H9 (cell line): Measurements from ENCODE around the gene NDUFB11. TPM values are rescaled to one million over a fixed set of nuclear protein-coding genes. Genes with fewer than 3 reads are reported as not detected.

Source experiments
- DNase-seq: peaks from one replicate; pipeline ENCODE4 v3.0.0-alpha.2; 2017
- H2AFZ ChIP-seq: one replicate; pipeline ENCODE4 v1.6.1; 2013; ENCODE audit warnings: mild to moderate bottlenecking, low read length, control low read depth, moderate library complexity
- H2AK5ac ChIP-seq: 2 replicates; pipeline ENCODE4 v1.6.1; 2013; ENCODE audit warnings: low read length, control low read depth, mixed read lengths; ENCODE audit not compliant: insufficient read length
- H2BK120ac ChIP-seq: one replicate; pipeline ENCODE4 v1.6.1; 2013; ENCODE audit warnings: low read depth, mild to moderate bottlenecking, low read length, control low read depth, inconsistent platforms; ENCODE audit not compliant: poor library complexity, severe bottlenecking
- H2BK12ac ChIP-seq: 2 replicates; pipeline ENCODE4 v1.6.1; 2013; ENCODE audit warnings: low read length, control low read depth, mixed read lengths, low read depth; ENCODE audit not compliant: insufficient read length
- H2BK15ac ChIP-seq: 2 replicates; pipeline ENCODE4 v1.6.1; 2013; ENCODE audit warnings: low read depth, low read length, control low read depth
- H2BK20ac ChIP-seq: one replicate; pipeline ENCODE4 v1.6.1; 2013; ENCODE audit warnings: low read depth, mild to moderate bottlenecking, low read length, control low read depth, inconsistent platforms; ENCODE audit not compliant: poor library complexity, severe bottlenecking
- H2BK5ac ChIP-seq: 2 replicates; pipeline ENCODE4 v1.6.1; 2013; ENCODE audit warnings: low read length, control low read depth, mixed read lengths; ENCODE audit not compliant: insufficient read length
- H3K14ac ChIP-seq: 2 replicates; pipeline ENCODE4 v1.6.1; 2013; ENCODE audit warnings: low read length, control low read depth; ENCODE audit not compliant: insufficient read depth
- H3K18ac ChIP-seq: 2 replicates; pipeline ENCODE4 v1.6.1; 2013; ENCODE audit warnings: low read depth, mild to moderate bottlenecking, mixed read lengths, low read length, control low read depth; ENCODE audit not compliant: insufficient read length
- H3K23ac ChIP-seq: 2 replicates; pipeline ENCODE4 v1.6.1; 2013; ENCODE audit warnings: low read length, control low read depth, mixed read lengths, low read depth; ENCODE audit not compliant: insufficient read length
- H3K23me2 ChIP-seq: 2 replicates; pipeline ENCODE4 v1.6.1; 2013; ENCODE audit warnings: low read depth, mild to moderate bottlenecking, mixed read lengths, low read length, control low read depth; ENCODE audit not compliant: insufficient read length, poor library complexity, severe bottlenecking
- H3K27ac ChIP-seq: 2 replicates; pipeline ENCODE4 v1.5.1; 2013; ENCODE audit warnings: low read length, control low read depth, mixed read lengths, low read depth; ENCODE audit not compliant: insufficient read length
- H3K27me3 ChIP-seq: 2 replicates; pipeline ENCODE4 v1.6.1; 2013; ENCODE audit warnings: low read length, control low read depth, inconsistent platforms; ENCODE audit not compliant: insufficient read depth
- H3K4ac ChIP-seq: 2 replicates; pipeline ENCODE4 v1.6.1; 2013; ENCODE audit warnings: low read depth, mild to moderate bottlenecking, control low read depth, inconsistent platforms, low read length, moderate library complexity
- H3K4me1 ChIP-seq: 2 replicates; pipeline ENCODE4 v1.6.1; 2013; ENCODE audit warnings: low read length, control low read depth, inconsistent platforms; ENCODE audit not compliant: insufficient read depth
- H3K4me2 ChIP-seq: 2 replicates; pipeline ENCODE4 v1.6.1; 2013; ENCODE audit warnings: low read length, control low read depth, mixed read lengths; ENCODE audit not compliant: insufficient read length, insufficient read depth
- H3K56ac ChIP-seq: 2 replicates; pipeline ENCODE4 v1.6.1; 2013; ENCODE audit warnings: low read depth, mild to moderate bottlenecking, mixed read lengths, low read length, control low read depth; ENCODE audit not compliant: insufficient read length
- H3K79me1 ChIP-seq: 2 replicates; pipeline ENCODE4 v1.6.1; 2013; ENCODE audit warnings: low read depth, mild to moderate bottlenecking, moderate library complexity, low read length, control low read depth, inconsistent platforms; ENCODE audit not compliant: insufficient read depth, poor library complexity, severe bottlenecking
- H3K79me2 ChIP-seq: 2 replicates; pipeline ENCODE4 v1.6.1; 2013; ENCODE audit warnings: low read length, control low read depth, inconsistent platforms; ENCODE audit not compliant: insufficient read depth
- H3K9ac ChIP-seq: 2 replicates; pipeline ENCODE4 v1.6.1; 2013; ENCODE audit warnings: low read length, control low read depth, mixed read lengths; ENCODE audit not compliant: insufficient read length; ENCODE audit errors: extremely low read depth
- H3K9me3 ChIP-seq: one replicate; pipeline ENCODE4 v1.6.1; 2013; ENCODE audit warnings: low read depth, low read length, inconsistent platforms; ENCODE audit not compliant: control insufficient read depth
- H3T11ph ChIP-seq: one replicate; pipeline ENCODE4 v1.6.1; 2013; ENCODE audit warnings: mild to moderate bottlenecking, low read length, control low read depth, inconsistent platforms
- H4K20me1 ChIP-seq: one replicate; pipeline ENCODE4 v1.6.1; 2013; ENCODE audit not compliant: control insufficient read depth, insufficient read length, insufficient read depth
- H4K5ac ChIP-seq: 2 replicates; pipeline ENCODE4 v1.6.1; 2013; ENCODE audit warnings: low read depth, mild to moderate bottlenecking, mixed read lengths, low read length, control low read depth; ENCODE audit not compliant: insufficient read length
- H4K8ac ChIP-seq: replicated peaks from 2 replicates; pipeline ENCODE4 v1.6.1; 2013; ENCODE audit warnings: low read length, control low read depth, mixed read lengths, low read depth; ENCODE audit not compliant: insufficient read length
- H4K91ac ChIP-seq: 2 replicates; pipeline ENCODE4 v1.6.1; 2013; ENCODE audit warnings: low read depth, mild to moderate bottlenecking, moderate library complexity, mixed read lengths, low read length, control low read depth; ENCODE audit not compliant: insufficient read length
- H3K27ac Mint-ChIP-seq, 3 experiments: 2 replicates in 2 of 3; 3 replicates in 1 of 3; pipeline ENCODE4 v1.8.0; 2020 to 2021; ENCODE audit warnings: mixed read lengths in 3 of 3, mild to moderate bottlenecking in 1 of 3, moderate library complexity in 1 of 3
- H3K27me3 Mint-ChIP-seq: 2 replicates; pipeline ENCODE4 v1.8.0; 2021; ENCODE audit warnings: low read depth, mild to moderate bottlenecking, moderate library complexity, mixed read lengths
- H3K36me3 Mint-ChIP-seq, 3 experiments: 2 replicates in 2 of 3; 3 replicates in 1 of 3; pipeline ENCODE4 v1.8.0; 2020 to 2021; ENCODE audit warnings: low read depth in 3 of 3, mixed read lengths in 3 of 3; ENCODE audit not compliant: insufficient read depth in 1 of 3
- H3K4me1 Mint-ChIP-seq, 2 experiments: 2 replicates each; pipeline ENCODE4 v1.8.0; 2020; ENCODE audit warnings: mixed read lengths in 2 of 2
- H3K4me3 Mint-ChIP-seq, 2 experiments: 2 replicates in 1 of 2; 3 replicates in 1 of 2; pipeline ENCODE4 v1.8.0; 2020 to 2021; ENCODE audit warnings: mild to moderate bottlenecking in 2 of 2, mixed read lengths in 2 of 2, moderate library complexity in 1 of 2
- H3K9me3 Mint-ChIP-seq, 2 experiments: 2 replicates in 1 of 2; 3 replicates in 1 of 2; pipeline ENCODE4 v1.8.0; 2020; ENCODE audit warnings: mild to moderate bottlenecking in 2 of 2, mixed read lengths in 2 of 2, moderate library complexity in 1 of 2
- CTCF ChIP-seq: fragments of 200-600 bp; sonication (generic); conservative IDR thresholded peaks from 3 replicates; pipeline ENCODE4 v1.8.0; 2021; ENCODE audit warnings: antibody characterized with exemption, mild to moderate bottlenecking
- WGBS: extraction: QIAGEN DNeasy Blood & Tissue Kit; methylation state at CpG from one replicate; pipeline ENCODE4 v1.1.7; 2013; ENCODE audit warnings: missing lambda C conversion rate, low lambda C conversion rate, mixed read lengths; ENCODE audit not compliant: insufficient read length; ENCODE audit errors: extremely low coverage; 5-methylcytosine and 5-hydroxymethylcytosine counted together
- total RNA-seq: library from RNA; stranded (reverse); gene quantifications from 2 replicates; pipeline ENCODE4 v1.2.1, GENCODE V29; 2021

The NDUFB11 gene
- total RNA-seq, 1 experiment from 2014 or later: 100 TPM

- H3T11ph ChIP-seq: no peak overlapping the region
- H3K27ac ChIP-seq: no peak overlapping the region
- no peak overlapping the region for H2AFZ ChIP-seq
- H3K23ac ChIP-seq: no peak overlapping the region
- no peak overlapping the region for H3K56ac ChIP-seq
- no peak overlapping the region for H3K14ac ChIP-seq
- no peak overlapping the region for H2BK120ac ChIP-seq
- peak; percentile 52 for DNase-seq
- no peaks in the 10 kb centered on the region for H4K20me1 ChIP-seq
- no peaks in the 10 kb centered on the region for H3K4me1 ChIP-seq
- no peaks in the 10 kb centered on the region for H3K27me3 ChIP-seq
- H2BK12ac ChIP-seq: no peak overlapping the region
- H2AK5ac ChIP-seq: no peak overlapping the region
- no peak overlapping the region for H2BK5ac ChIP-seq
- no peak overlapping the region for H4K91ac ChIP-seq
- peaks cover 17 to 41% (median 36%) of the 10 kb centered on the region in 3 experiments for H3K36me3 Mint-ChIP-seq
- H3K18ac ChIP-seq: no peak overlapping the region
- H3K4me2 ChIP-seq: no peak overlapping the region
- no CpG with 5 or more reads among the region's 4 CpGs for WGBS
- no peak overlapping the region for H4K5ac ChIP-seq
- no peaks in the 10 kb centered on the region for H3K79me1 ChIP-seq
- peaks cover 37 to 66% of the 10 kb centered on the region in 2 experiments for H3K9me3 Mint-ChIP-seq
- no peak overlapping the region for H3K9ac ChIP-seq
- H2BK20ac ChIP-seq: no peak overlapping the region
- H3K9me3 ChIP-seq: no peaks in the 10 kb centered on the region
- H3K27me3 Mint-ChIP-seq: peaks cover 1% of the 10 kb centered on the region
- H4K8ac ChIP-seq: no peak overlapping the region
- peak overlapping the region in 1 of 3 experiments; percentile 45; a peak in 2 of 7 replicates for H3K27ac Mint-ChIP-seq
- no peak overlapping the region for H3K4ac ChIP-seq
- H3K4me3 Mint-ChIP-seq: no peak overlapping the region
- H3K23me2 ChIP-seq: peaks cover 6% of the 10 kb centered on the region
- H2BK15ac ChIP-seq: no peak overlapping the region
- no peak for TF ChIP-seq CTCF
- no peaks in the 10 kb centered on the region for H3K79me2 ChIP-seq
- peaks cover 4 to 5% of the 10 kb centered on the region in 2 experiments; a peak in 3 of 4 replicates for H3K4me1 Mint-ChIP-seq
Observed at GRCh38 chrX:47187106-47187677, 42.7 kb upstream of the NDUFB11 start.
